ENCODE measurements around the gene SEMA5B. TPM values are rescaled to one million over a fixed set of nuclear protein-coding genes. Genes with fewer than 3 reads are reported as not detected.

Gene SEMA5B
- polyA plus RNA-seq, 1 of the 3 experiments (the other 2 are of a cell fraction) = 0.43 TPM

DNA sequence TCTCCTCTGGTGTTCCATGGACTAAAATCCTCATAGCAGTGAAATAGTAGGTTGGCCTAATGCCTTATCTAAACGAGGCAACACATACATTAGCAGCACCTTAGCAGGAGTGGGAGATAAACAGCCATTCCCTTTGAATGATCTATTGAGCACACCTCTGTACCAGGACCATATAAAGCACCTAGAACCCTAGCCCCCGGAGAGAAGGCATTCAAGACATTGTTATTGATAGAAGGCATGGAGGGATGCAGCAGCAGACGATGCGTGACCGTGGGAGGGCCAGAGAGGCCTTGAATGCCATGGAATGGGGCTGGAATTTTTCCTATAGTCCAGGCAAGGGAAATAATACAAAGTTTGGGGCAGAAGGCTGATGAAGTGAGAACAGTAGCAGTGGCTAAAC lies 6.6 kb upstream of the SEMA5B start:
- Histone ChIP-seq H3K9ac (no peak overlapping the region), H3K27me3 (ENCODE audit: insufficient read depth) (peaks cover 12% of the 10 kb centered on the region; the same call in 1 of the 2 replicates)
- POLR2A ChIA-PET = no interaction called here

DNA sequence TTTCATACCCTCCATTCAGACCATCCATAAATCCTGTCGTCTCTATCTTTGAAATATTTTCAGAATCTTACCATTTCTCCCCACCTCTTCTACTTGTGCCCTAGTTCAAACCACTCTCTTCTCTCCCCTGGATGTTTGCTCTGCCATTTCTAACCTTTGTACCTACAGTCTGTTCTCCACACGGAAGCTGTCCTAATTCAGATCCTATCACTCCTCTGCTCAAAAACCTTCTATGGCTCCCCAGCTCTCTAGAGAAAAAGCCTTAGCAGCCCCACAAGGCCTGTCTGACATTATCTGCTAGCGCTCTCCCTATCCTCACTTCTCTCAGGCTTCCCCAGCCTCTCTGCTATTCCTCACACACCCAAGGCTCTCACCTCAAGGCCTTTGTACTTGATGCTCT lies 4.5 kb upstream of the SEMA5B start:
- Histone ChIP-seq H3K4me2 (no peak overlapping the region), H3K9me3 (no peaks in the 10 kb centered on the region), H3K9me2 (no peaks in the 10 kb centered on the region), H3K4me3 (ENCODE audit: low read depth in 2 of 2, low read length in 1 of 2) (no peak overlapping the region), H3K27me3 (ENCODE audit: insufficient read depth) (peaks cover 23% of the 10 kb centered on the region), H4K20me1 (ENCODE audit: insufficient read depth) (no peaks in the 10 kb centered on the region), H3K4me1 (ENCODE audit: control insufficient read depth in 1 of 2, insufficient read depth in 2 of 2, low read depth in 1 of 2, low read length in 1 of 2) (peaks cover 0 to 16% of the 10 kb centered on the region in 2 experiments; a peak in 2 of 4 replicates), H3K9ac (no peak overlapping the region), H3F3A (replicated peaks; ENCODE audit: insufficient read depth) (no peaks in the 10 kb centered on the region), H2AFZ (ENCODE audit: low read depth) (no peak overlapping the region), H3K27ac (ENCODE audit: low read depth in 2 of 2, low read length in 1 of 2) (no peak overlapping the region), H3K79me2 (ENCODE audit: insufficient read depth) (no peaks in the 10 kb centered on the region), H3K36me3 (replicated peaks in 1 of 2; ENCODE audit: control insufficient read depth in 1 of 2, insufficient read depth in 2 of 2, low read length in 1 of 2) (no peaks in the 10 kb centered on the region)
- ChIA-PET CTCF (interaction anchor here (0.6 to 13.4 kb wide), 7 partner anchors 9 to 229 kb away, joined by 3 to 342 read pairs (median 5); no protein-coding TSS in a partner anchor), POLR2A (interaction anchor here (1.8 kb wide), 1 partner anchor 18 kb away, joined by 4 read pairs; no protein-coding TSS in a partner anchor)
- WGBS (ENCODE audit: low lambda C conversion rate) = 71% methylated on average over 3 of the region's 3 CpGs
- no peak for DNase-seq
- TF ChIP-seq FOSL2 (IDR thresholded peaks at IDR 0.05; ENCODE audit: borderline replicate concordance, low read depth) (no peak), RCOR1 (IDR thresholded peaks at IDR 0.05; ENCODE audit: low read length) (no peak), NFIC (IDR thresholded peaks at IDR 0.05; ENCODE audit: borderline replicate concordance) (no peak), ELF1 (IDR thresholded peaks at IDR 0.05) (no peak), GATA2 (CRISPR knock-in tag; IDR thresholded peaks at IDR 0.05) (no peak), MEF2A (IDR thresholded peaks at IDR 0.05; ENCODE audit: borderline replicate concordance, low read depth) (no peak)
- TF ChIP-seq, protein P1, sequence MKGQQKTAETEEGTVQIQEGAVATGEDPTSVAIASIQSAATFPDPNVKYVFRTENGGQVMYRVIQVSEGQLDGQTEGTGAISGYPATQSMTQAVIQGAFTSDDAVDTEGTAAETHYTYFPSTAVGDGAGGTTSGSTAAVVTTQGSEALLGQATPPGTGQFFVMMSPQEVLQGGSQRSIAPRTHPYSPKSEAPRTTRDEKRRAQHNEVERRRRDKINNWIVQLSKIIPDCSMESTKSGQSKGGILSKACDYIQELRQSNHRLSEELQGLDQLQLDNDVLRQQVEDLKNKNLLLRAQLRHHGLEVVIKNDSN (IDR thresholded peaks at IDR 0.05; ENCODE audit: borderline replicate concordance, low read depth) = no peak
- TF ChIP-seq, protein P2, sequence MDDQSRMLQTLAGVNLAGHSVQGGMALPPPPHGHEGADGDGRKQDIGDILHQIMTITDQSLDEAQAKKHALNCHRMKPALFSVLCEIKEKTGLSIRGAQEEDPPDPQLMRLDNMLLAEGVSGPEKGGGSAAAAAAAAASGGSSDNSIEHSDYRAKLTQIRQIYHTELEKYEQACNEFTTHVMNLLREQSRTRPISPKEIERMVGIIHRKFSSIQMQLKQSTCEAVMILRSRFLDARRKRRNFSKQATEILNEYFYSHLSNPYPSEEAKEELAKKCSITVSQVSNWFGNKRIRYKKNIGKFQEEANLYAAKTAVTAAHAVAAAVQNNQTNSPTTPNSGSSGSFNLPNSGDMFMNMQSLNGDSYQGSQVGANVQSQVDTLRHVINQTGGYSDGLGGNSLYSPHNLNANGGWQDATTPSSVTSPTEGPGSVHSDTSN (IDR thresholded peaks at IDR 0.05) = no peak
- TF ChIP-seq, protein P3, sequence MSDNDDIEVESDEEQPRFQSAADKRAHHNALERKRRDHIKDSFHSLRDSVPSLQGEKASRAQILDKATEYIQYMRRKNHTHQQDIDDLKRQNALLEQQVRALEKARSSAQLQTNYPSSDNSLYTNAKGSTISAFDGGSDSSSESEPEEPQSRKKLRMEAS (IDR thresholded peaks at IDR 0.05; ENCODE audit: low read depth) = no peak
- TF ChIP-seq, protein P4, sequence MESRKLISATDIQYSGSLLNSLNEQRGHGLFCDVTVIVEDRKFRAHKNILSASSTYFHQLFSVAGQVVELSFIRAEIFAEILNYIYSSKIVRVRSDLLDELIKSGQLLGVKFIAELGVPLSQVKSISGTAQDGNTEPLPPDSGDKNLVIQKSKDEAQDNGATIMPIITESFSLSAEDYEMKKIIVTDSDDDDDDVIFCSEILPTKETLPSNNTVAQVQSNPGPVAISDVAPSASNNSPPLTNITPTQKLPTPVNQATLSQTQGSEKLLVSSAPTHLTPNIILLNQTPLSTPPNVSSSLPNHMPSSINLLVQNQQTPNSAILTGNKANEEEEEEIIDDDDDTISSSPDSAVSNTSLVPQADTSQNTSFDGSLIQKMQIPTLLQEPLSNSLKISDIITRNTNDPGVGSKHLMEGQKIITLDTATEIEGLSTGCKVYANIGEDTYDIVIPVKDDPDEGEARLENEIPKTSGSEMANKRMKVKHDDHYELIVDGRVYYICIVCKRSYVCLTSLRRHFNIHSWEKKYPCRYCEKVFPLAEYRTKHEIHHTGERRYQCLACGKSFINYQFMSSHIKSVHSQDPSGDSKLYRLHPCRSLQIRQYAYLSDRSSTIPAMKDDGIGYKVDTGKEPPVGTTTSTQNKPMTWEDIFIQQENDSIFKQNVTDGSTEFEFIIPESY (IDR thresholded peaks at IDR 0.05; ENCODE audit: borderline replicate concordance, low read depth) = no peak

More for the DNA sequence above, 6.6 kb upstream of the SEMA5B start:
- Histone ChIP-seq H3K9me2 (no peaks in the 10 kb centered on the region), H3K36me3 (replicated peaks in 1 of 2; ENCODE audit: control insufficient read depth in 1 of 2, insufficient read depth in 2 of 2, low read length in 1 of 2) (no peaks in the 10 kb centered on the region), H3K27ac (ENCODE audit: low read depth in 2 of 2, low read length in 1 of 2) (no peak overlapping the region), H3K79me2 (ENCODE audit: insufficient read depth) (no peaks in the 10 kb centered on the region), H3K4me3 (ENCODE audit: low read depth in 2 of 2, low read length in 1 of 2) (no peak overlapping the region), H4K20me1 (ENCODE audit: insufficient read depth) (no peaks in the 10 kb centered on the region), H3K4me1 (ENCODE audit: control insufficient read depth in 1 of 2, insufficient read depth in 2 of 2, low read depth in 1 of 2, low read length in 1 of 2) (peaks cover 0 to 6% of the 10 kb centered on the region in 2 experiments; a peak in 1 of 4 replicates), H3F3A (replicated peaks; ENCODE audit: insufficient read depth) (no peaks in the 10 kb centered on the region), H3K9me3 (no peaks in the 10 kb centered on the region), H3K4me2 (no peak overlapping the region), H2AFZ (ENCODE audit: low read depth) (no peak overlapping the region)
- TF ChIP-seq FOSL2 (IDR thresholded peaks at IDR 0.05; ENCODE audit: borderline replicate concordance, low read depth) = no peak
- TF ChIP-seq TAF1 (IDR thresholded peaks at IDR 0.05; ENCODE audit: borderline replicate concordance, low read depth, low read length) = no peak
- no peak for TF ChIP-seq GABPA (IDR thresholded peaks at IDR 0.05; ENCODE audit: low read depth)
- no peak for TF ChIP-seq EZH2phosphoT487 (IDR thresholded peaks at IDR 0.05; ENCODE audit: borderline replicate concordance, low read depth)
- TF ChIP-seq SMC3 (IDR thresholded peaks at IDR 0.05; ENCODE audit: low read depth, low read length) = no peak
- no peak for TF ChIP-seq FOXJ3 (CRISPR knock-in tag; IDR thresholded peaks at IDR 0.05)
- TF ChIP-seq, protein P1 (IDR thresholded peaks at IDR 0.05; ENCODE audit: borderline replicate concordance, low read depth) = no peak
- no peak for TF ChIP-seq EP300 (IDR thresholded peaks at IDR 0.05; ENCODE audit: borderline replicate concordance in 1 of 2, low read depth in 1 of 2, low read length in 1 of 2)
- TF ChIP-seq RCOR1 (IDR thresholded peaks at IDR 0.05; ENCODE audit: low read length) = no peak
- TF ChIP-seq CHD2 (IDR thresholded peaks at IDR 0.05; ENCODE audit: low read length, partially characterized antibody) = no peak
- no peak for TF ChIP-seq FOXM1 (IDR thresholded peaks at IDR 0.05; ENCODE audit: low read depth)
- TF ChIP-seq, protein P2 (IDR thresholded peaks at IDR 0.05) = no peak
- no peak for TF ChIP-seq GATA2 (CRISPR knock-in tag; IDR thresholded peaks at IDR 0.05)
- TF ChIP-seq, protein P5, sequence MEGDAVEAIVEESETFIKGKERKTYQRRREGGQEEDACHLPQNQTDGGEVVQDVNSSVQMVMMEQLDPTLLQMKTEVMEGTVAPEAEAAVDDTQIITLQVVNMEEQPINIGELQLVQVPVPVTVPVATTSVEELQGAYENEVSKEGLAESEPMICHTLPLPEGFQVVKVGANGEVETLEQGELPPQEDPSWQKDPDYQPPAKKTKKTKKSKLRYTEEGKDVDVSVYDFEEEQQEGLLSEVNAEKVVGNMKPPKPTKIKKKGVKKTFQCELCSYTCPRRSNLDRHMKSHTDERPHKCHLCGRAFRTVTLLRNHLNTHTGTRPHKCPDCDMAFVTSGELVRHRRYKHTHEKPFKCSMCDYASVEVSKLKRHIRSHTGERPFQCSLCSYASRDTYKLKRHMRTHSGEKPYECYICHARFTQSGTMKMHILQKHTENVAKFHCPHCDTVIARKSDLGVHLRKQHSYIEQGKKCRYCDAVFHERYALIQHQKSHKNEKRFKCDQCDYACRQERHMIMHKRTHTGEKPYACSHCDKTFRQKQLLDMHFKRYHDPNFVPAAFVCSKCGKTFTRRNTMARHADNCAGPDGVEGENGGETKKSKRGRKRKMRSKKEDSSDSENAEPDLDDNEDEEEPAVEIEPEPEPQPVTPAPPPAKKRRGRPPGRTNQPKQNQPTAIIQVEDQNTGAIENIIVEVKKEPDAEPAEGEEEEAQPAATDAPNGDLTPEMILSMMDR (IDR thresholded peaks at IDR 0.05) = no peak
- no peak for TF ChIP-seq RAD21 (IDR thresholded peaks at IDR 0.05; ENCODE audit: low read length)
- DNase-seq = no peak
- CTCF ChIA-PET = no interaction called here
- WGBS (ENCODE audit: low lambda C conversion rate) = 74% methylated on average over 5 of the region's 5 CpGs
